HepG2 (cell line): ENCODE results near the gene FAM168A. TPM values are rescaled to one million over a fixed set of nuclear protein-coding genes. Genes with fewer than 3 reads are reported as not detected.

ENCODE experiments used
- ATAC-seq: fragments of 200-7000 bp; cut with Tn5 transposase; 3 replicates; pipeline ENCODE4 v1.9.1; 2020; ENCODE audit warnings: mild to moderate bottlenecking, moderate library complexity
- BruUV-seq: library from RNA; stranded (reverse); fragments of 400-500 nt; replicated peaks from 2 replicates; lab custom pipeline; 2021; lab: Mats Ljungman, UMichigan
- CTCF ChIA-PET: fragments of 300-600 bp; formaldehyde crosslinking; extraction: SDS; loops from one replicate; lab custom pipeline; 2021; ENCODE audit warnings: low total read pairs, inconsistent platforms, low intra/inter-chr PET ratio; lab: Yijun Ruan, JAX
- POLR2A ChIA-PET: fragments of 350-600 bp; sonication (Branson Sonifier 250); formaldehyde crosslinking; loops from one replicate; lab custom pipeline; 2020; ENCODE audit warnings: antibody characterized with exemption, inconsistent platforms; lab: Yijun Ruan, JAX
- DNase-seq: peaks from one replicate; pipeline ENCODE4 v3.0.0-alpha.2; 2015; ENCODE audit warnings: low spot score
- FAIRE-seq: peaks from 3 replicates; lab custom pipeline; 2011; peaks lifted over from hg19 to GRCh38; lab: Jason Lieb, UNC
- H2AFZ ChIP-seq: one replicate; pipeline ENCODE4 v1.6.1; 2011; ENCODE audit warnings: low read length, inconsistent platforms
- H3K27ac ChIP-seq: fragments of 300-600 bp; 3 replicates; pipeline ENCODE4 v1.8.0; 2011; ENCODE audit warnings: mixed run types, mild to moderate bottlenecking, mixed read lengths, low read length, inconsistent platforms; ENCODE audit not compliant: insufficient read depth; ENCODE audit errors: extremely low read length
- H3K27me3 ChIP-seq, 2 experiments: fragments of 200-600 bp in 1 of 2; 2 replicates in 1 of 2; 3 replicates in 1 of 2; pipeline versions ENCODE4 v1.6.0 to v1.8.0; 2011; ENCODE audit warnings: low read length in 2 of 2, mild to moderate bottlenecking in 2 of 2, moderate library complexity in 2 of 2, inconsistent platforms in 1 of 2; ENCODE audit not compliant: insufficient read depth in 2 of 2, control insufficient read depth in 1 of 2
- H3K36me3 ChIP-seq, 2 experiments: fragments of 200-600 bp in 1 of 2; replicated peaks in 1 of 2; 2 replicates in 1 of 2; 3 replicates in 1 of 2; pipeline versions ENCODE4 v1.5.1 to v1.8.0; 2011; ENCODE audit warnings: low read length in 2 of 2, inconsistent platforms in 1 of 2; ENCODE audit not compliant: insufficient read depth in 2 of 2, control insufficient read depth in 1 of 2
- H3K4me1 ChIP-seq: 2 replicates; pipeline ENCODE4 v1.5.1; 2012; ENCODE audit warnings: low read length, inconsistent platforms; ENCODE audit not compliant: insufficient read depth
- H3K4me2 ChIP-seq: 2 replicates; pipeline ENCODE4 v1.6.0; 2011; ENCODE audit warnings: low read depth, low read length, inconsistent platforms
- H3K4me3 ChIP-seq, 3 experiments: fragments of 200-600 bp in 1 of 3; sonication (generic), shearing (Covaris generic) in 1 of 3; replicated peaks in 1 of 3; 2 replicates each; pipeline ENCODE4 v1.5.1; 2011 to 2016; ENCODE audit warnings: low read length in 3 of 3, inconsistent platforms in 2 of 3, low read depth in 2 of 3, mild to moderate bottlenecking in 2 of 3, control low read depth in 1 of 3, mixed read lengths in 1 of 3; ENCODE audit not compliant: insufficient read depth in 1 of 3
- H3K79me2 ChIP-seq: one replicate; pipeline ENCODE4 v1.6.1; 2011; ENCODE audit warnings: low read length, inconsistent platforms; ENCODE audit not compliant: insufficient read depth
- H3K9ac ChIP-seq: 2 replicates; pipeline ENCODE4 v1.6.0; 2011; ENCODE audit warnings: mild to moderate bottlenecking, low read depth, low read length, inconsistent platforms; ENCODE audit not compliant: insufficient read depth
- H3K9me3 ChIP-seq: 2 replicates; pipeline ENCODE4 v1.5.1; 2012; ENCODE audit warnings: mild to moderate bottlenecking, low read length
- H4K20me1 ChIP-seq: 2 replicates; pipeline ENCODE4 v1.6.0; 2011; ENCODE audit warnings: inconsistent platforms, mild to moderate bottlenecking, low read length, moderate library complexity; ENCODE audit not compliant: insufficient read depth
- CTCF ChIP-seq: sonication (generic); formaldehyde crosslinking; IDR thresholded peaks from 2 replicates; pipeline ENCODE4 v1.5.0; 2020; ENCODE audit warnings: mild to moderate bottlenecking, missing genetic modification reagents, moderate library complexity
- IKZF5 ChIP-seq: IDR thresholded peaks from 2 replicates; pipeline ENCODE4 v1.6.1; 2018; ENCODE audit warnings: missing genetic modification reagents, mild to moderate bottlenecking, missing compliant biosample characterization
- MLXIP ChIP-seq: sonication (generic); formaldehyde crosslinking; IDR thresholded peaks from 2 replicates; pipeline ENCODE4 v1.9.0; 2021; ENCODE audit warnings: missing genetic modification reagents, borderline replicate concordance
- REL ChIP-seq: sonication (generic); formaldehyde crosslinking; conservative IDR thresholded peaks from 2 replicates; pipeline ENCODE4 v1.8.0; 2022; ENCODE audit warnings: mild to moderate bottlenecking, missing genetic modification reagents, moderate library complexity
- RXRA ChIP-seq: sonication (generic); formaldehyde crosslinking; IDR thresholded peaks from 2 replicates; pipeline ENCODE4 v1.5.1; 2020; ENCODE audit warnings: missing genetic modification reagents
- ZNF576 ChIP-seq: sonication (generic); formaldehyde crosslinking; IDR thresholded peaks from 2 replicates; pipeline ENCODE4 v1.4.0; 2020; ENCODE audit warnings: mild to moderate bottlenecking, missing genetic modification reagents
- ZNF768 ChIP-seq: sonication (generic); formaldehyde crosslinking; IDR thresholded peaks from 2 replicates; pipeline ENCODE4 v1.4.0; 2020; ENCODE audit warnings: missing genetic modification reagents
- WGBS: methylation state at CpG from one replicate; pipeline ENCODE4 v1.1.6; 2017; ENCODE audit warnings: low lambda C conversion rate; 5-methylcytosine and 5-hydroxymethylcytosine counted together
- in situ Hi-C: cut with HindIII; loops from 2 replicates; pipeline ENCODE4 v1.10.0; 2017; ENCODE audit warnings: low pct_unique_long_range_greater_than_20kb; ENCODE audit not compliant: extremely low pct_ligation_motif_present
- intact Hi-C: fragments of 100-400 bp; cut with micrococcal nuclease; formaldehyde crosslinking; loops from one replicate; pipeline ENCODE4 v1.10.0; 2022; ENCODE audit not compliant: unreplicated experiment
- polyA plus RNA-seq, 8 experiments: library from polyadenylated mRNA; depleted of rRNA in 3 of 8; stranded (reverse) in 7 of 8; unstranded in 1 of 8; fragments of >200 nt; fragmentation: Illumina TruSeq in 4 of 8; extraction: Trizol in 4 of 8; gene quantifications; 2 replicates each; pipeline versions ENCODE4 v1.2.1 to v1.2.3, GENCODE V29; 2011 to 2016; ENCODE audit warnings: low read depth in 4 of 8, missing spikeins in 1 of 8, mixed read lengths in 1 of 8; ENCODE audit not compliant: insufficient read depth in 1 of 8
- total RNA-seq, 5 experiments: library from RNA; depleted of rRNA; stranded (reverse); fragments of >200 nt; fragmentation: Illumina TruSeq; extraction: Trizol; gene quantifications; 2 replicates each; pipeline ENCODE4 v1.2.3, GENCODE V29; 2016; ENCODE audit warnings: low read depth in 1 of 5

The FAM168A gene
- total and polyA plus RNA-seq, 2 of the 13 experiments (the other 11 are each of a cell fraction or from before 2014, with no cell fraction given): 13.9 to 15.8 TPM

- no peak for TF ChIP-seq MLXIP
- TF ChIP-seq IKZF5 (CRISPR knock-in tag): no peak
- no peak for TF ChIP-seq RXRA (CRISPR knock-in tag)
- no peak for TF ChIP-seq REL (CRISPR knock-in tag)
These were observed 223.8 kb downstream of the FAM168A start (continued) for GRCh38 chr11:73374151-73374550.

GRCh38 chr11:73372375-73372993 lies 225.4 kb downstream of the FAM168A start:
- ChIA-PET CTCF (no interaction called here), POLR2A (no interaction called here)
- Histone ChIP-seq H2AFZ (no peak overlapping the region), H3K27me3 (peaks cover 0 to 7% of the 10 kb centered on the region in 2 experiments; a peak in 1 of 5 replicates), H3K9me3 (no peaks in the 10 kb centered on the region), H3K9ac (no peak overlapping the region), H3K4me3 (no peak overlapping the region), H4K20me1 (no peaks in the 10 kb centered on the region), H3K4me1 (peaks cover 28% of the 10 kb centered on the region), H3K79me2 (peaks cover 6% of the 10 kb centered on the region), H3K27ac (no peak overlapping the region), H3K4me2 (no peak overlapping the region), H3K36me3 (peaks cover 0 to 4% of the 10 kb centered on the region in 2 experiments; a peak in 1 of 5 replicates)
- peak; percentile 95 for TF ChIP-seq ZNF768 (CRISPR knock-in tag)
- 0 out of 2 replicates have a peak, but pooled peaks have one; percentile 16 for TF ChIP-seq CTCF
- no peak for TF ChIP-seq ZNF576 (CRISPR knock-in tag)
- BruUV-seq: no TSS peak
- in situ Hi-C loops: no loop called here
- WGBS: 30% methylated on average over 6 of the region's 6 CpGs
- intact Hi-C loops: no loop called here
- no peak for FAIRE-seq
- DNase-seq: peak; percentile 25
- ATAC-seq: peak; percentile 23
